Neural progenitor cell (in vitro differentiated cells): ENCODE data around the gene FYN.

Experiments used
- EZH2 ChIP-seq: fragments of 200-600 bp; sonication (generic); IDR thresholded peaks from 2 replicates; pipeline ENCODE4 v1.6.1; 2017; ENCODE audit warnings: antibody characterized with exemption, mild to moderate bottlenecking, moderate library complexity
- EZH2phosphoT487 ChIP-seq: fragments of 200-600 bp; sonication (generic); IDR thresholded peaks from 2 replicates; pipeline ENCODE4 v1.6.1; 2017; ENCODE audit warnings: antibody characterized with exemption
- TF ChIP-seq, protein P1 (sequence below): fragments of 200-600 bp; sonication (generic); IDR thresholded peaks from 2 replicates; pipeline ENCODE4 v1.5.1; 2017; ENCODE audit warnings: antibody characterized with exemption, mild to moderate bottlenecking

DNA sequence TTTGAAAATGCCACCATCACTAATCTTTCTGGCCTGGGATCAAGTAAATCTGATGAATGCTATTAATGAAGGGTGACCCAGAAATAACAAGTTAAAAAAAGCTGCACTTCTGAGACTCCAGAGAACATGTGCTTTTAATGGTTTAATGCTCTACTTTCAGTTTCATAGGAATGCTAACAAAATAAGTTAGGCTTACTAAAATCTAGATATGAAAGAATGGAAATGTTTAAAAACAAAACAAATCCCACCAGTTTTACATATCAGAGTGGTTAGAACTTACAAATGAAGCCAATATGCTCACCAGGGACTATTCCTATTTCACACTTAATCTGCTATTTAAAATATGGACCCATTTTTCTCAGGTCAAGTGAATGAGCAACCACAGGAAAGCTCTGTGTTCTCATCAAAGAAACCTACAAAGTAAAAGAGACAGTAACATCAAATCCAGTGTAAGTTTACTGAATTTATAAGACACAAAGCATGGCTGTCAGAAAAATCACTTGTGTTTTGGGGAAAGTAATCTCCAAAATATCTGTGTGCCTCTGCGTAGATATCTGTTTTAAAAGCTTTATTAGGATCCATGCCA is 40.3 kb downstream of the FYN start:
- TF ChIP-seq, protein P1, sequence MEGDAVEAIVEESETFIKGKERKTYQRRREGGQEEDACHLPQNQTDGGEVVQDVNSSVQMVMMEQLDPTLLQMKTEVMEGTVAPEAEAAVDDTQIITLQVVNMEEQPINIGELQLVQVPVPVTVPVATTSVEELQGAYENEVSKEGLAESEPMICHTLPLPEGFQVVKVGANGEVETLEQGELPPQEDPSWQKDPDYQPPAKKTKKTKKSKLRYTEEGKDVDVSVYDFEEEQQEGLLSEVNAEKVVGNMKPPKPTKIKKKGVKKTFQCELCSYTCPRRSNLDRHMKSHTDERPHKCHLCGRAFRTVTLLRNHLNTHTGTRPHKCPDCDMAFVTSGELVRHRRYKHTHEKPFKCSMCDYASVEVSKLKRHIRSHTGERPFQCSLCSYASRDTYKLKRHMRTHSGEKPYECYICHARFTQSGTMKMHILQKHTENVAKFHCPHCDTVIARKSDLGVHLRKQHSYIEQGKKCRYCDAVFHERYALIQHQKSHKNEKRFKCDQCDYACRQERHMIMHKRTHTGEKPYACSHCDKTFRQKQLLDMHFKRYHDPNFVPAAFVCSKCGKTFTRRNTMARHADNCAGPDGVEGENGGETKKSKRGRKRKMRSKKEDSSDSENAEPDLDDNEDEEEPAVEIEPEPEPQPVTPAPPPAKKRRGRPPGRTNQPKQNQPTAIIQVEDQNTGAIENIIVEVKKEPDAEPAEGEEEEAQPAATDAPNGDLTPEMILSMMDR: no peak
- TF ChIP-seq EZH2 (no peak), EZH2phosphoT487 (no peak)
